Measurements from ENCODE around the gene MIDN.
A peak's percentile ranks its signal among the peaks of the same experiment; 100 is the strongest.

Gene MIDN

GRCh38 chr19:1260749-1261537 is 12.6 kb downstream of the MIDN start (continued):
- TF ChIP-seq REST (tag by site-specific recombination; IDR thresholded peaks at IDR 0.05), result no peak; the same call in 1 of the 2 replicates
- no peak for TF ChIP-seq ZNF48 (tag by site-specific recombination; IDR thresholded peaks at IDR 0.05)
- TF ChIP-seq ZSCAN30 (tag by site-specific recombination; IDR thresholded peaks at IDR 0.05), result no peak
- no peak for TF ChIP-seq KLF17 (tag by site-specific recombination; IDR thresholded peaks at IDR 0.05)
- TF ChIP-seq ZNF391 (tag by site-specific recombination; IDR thresholded peaks at IDR 0.05; ENCODE audit: borderline replicate concordance, low read depth), result no peak
- TF ChIP-seq OVOL3 (tag by site-specific recombination; IDR thresholded peaks at IDR 0.05), result no peak
- no peak for TF ChIP-seq SETDB1 (IDR thresholded peaks at IDR 0.05; ENCODE audit: insufficient read length, low read length)
- peak; percentile 80; the same call in 1 of the 2 replicates for TF ChIP-seq ZFP3 (tag by site-specific recombination; IDR thresholded peaks at IDR 0.05; ENCODE audit: low read depth)
- no peak for TF ChIP-seq ZNF169 (tag by site-specific recombination; IDR thresholded peaks at IDR 0.05)
- TF ChIP-seq ZNF146 (tag by site-specific recombination; IDR thresholded peaks at IDR 0.05), result no peak
- no peak for TF ChIP-seq ZNF544 (tag by site-specific recombination; IDR thresholded peaks at IDR 0.05)
- no peak for TF ChIP-seq ZNF280C (tag by site-specific recombination; IDR thresholded peaks at IDR 0.05)
- no peak for TF ChIP-seq ZNF704 (tag by site-specific recombination; IDR thresholded peaks at IDR 0.05)
- peak; percentile 93 for TF ChIP-seq ZBTB48 (tag by site-specific recombination; IDR thresholded peaks at IDR 0.05)
- no peak; the same call in 1 of the 2 replicates for TF ChIP-seq ZBTB7A (tag by site-specific recombination; IDR thresholded peaks at IDR 0.05; ENCODE audit: low read depth)
- TF ChIP-seq MEIS1 (CRISPR knock-in tag; IDR thresholded peaks at IDR 0.05; ENCODE audit: borderline replicate concordance), result no peak
- TF ChIP-seq ZNF501 (tag by site-specific recombination; IDR thresholded peaks at IDR 0.05), result no peak
- TF ChIP-seq ZNF394 (tag by site-specific recombination; IDR thresholded peaks at IDR 0.05; ENCODE audit: borderline replicate concordance), result no peak
- no peak for TF ChIP-seq ZNF585B (tag by site-specific recombination; IDR thresholded peaks at IDR 0.05)
- TF ChIP-seq ZNF621 (tag by site-specific recombination; IDR thresholded peaks at IDR 0.05), result no peak
- peak; percentile 65 for TF ChIP-seq ZNF335 (tag by site-specific recombination; conservative IDR thresholded peaks at IDR 0.05)
- TF ChIP-seq ZNF777 (tag by site-specific recombination; IDR thresholded peaks at IDR 0.05; ENCODE audit: borderline replicate concordance), result peak; percentile 99
- TF ChIP-seq PRDM4 (tag by site-specific recombination; IDR thresholded peaks at IDR 0.05), result no peak
- TF ChIP-seq REPIN1 (tag by site-specific recombination; IDR thresholded peaks at IDR 0.05; ENCODE audit: low read depth), result no peak
- TF ChIP-seq ZNF157 (tag by site-specific recombination; IDR thresholded peaks at IDR 0.05), result no peak
- no peak for TF ChIP-seq HOXA7 (CRISPR knock-in tag; IDR thresholded peaks at IDR 0.05; ENCODE audit: borderline replicate concordance)
- TF ChIP-seq ZBTB6 (tag by site-specific recombination; IDR thresholded peaks at IDR 0.05), result no peak
- peak; percentile 15 for TF ChIP-seq SP7 (tag by site-specific recombination; IDR thresholded peaks at IDR 0.05)
- TF ChIP-seq ZNF843 (tag by site-specific recombination; IDR thresholded peaks at IDR 0.05), result no peak
